HepG2 (cell line): ENCODE results near the gene PODN. TPM values are rescaled to one million over a fixed set of nuclear protein-coding genes. Genes with fewer than 3 reads are reported as not detected.

Source experiments
- AHR ChIP-seq: IDR thresholded peaks from 2 replicates; pipeline ENCODE4 v1.6.1; 2018; ENCODE audit warnings: missing genetic modification reagents, missing compliant biosample characterization
- BHLHE40 ChIP-seq: IDR thresholded peaks from 2 replicates; pipeline ENCODE4 v1.6.1; 2011; ENCODE audit warnings: low read length, improper control_type of control experiment
- KAT7 ChIP-seq: IDR thresholded peaks from 2 replicates; pipeline ENCODE4 v1.6.1; 2018; ENCODE audit warnings: borderline replicate concordance, missing compliant biosample characterization
- KMT2A ChIP-seq: sonication (generic); formaldehyde crosslinking; IDR thresholded peaks from 2 replicates; pipeline ENCODE4 v1.4.0; 2020; ENCODE audit warnings: missing genetic modification reagents
- LCORL ChIP-seq, 2 experiments: fragments of 450-650 bp in 1 of 2; sonication (generic) in 1 of 2; formaldehyde crosslinking in 1 of 2; IDR thresholded peaks; 2 replicates each; pipeline versions ENCODE4 v1.5.0 to v1.6.1; 2017 to 2020; ENCODE audit warnings: antibody characterized with exemption in 1 of 2, missing genetic modification reagents in 1 of 2
- NPAS2 ChIP-seq: sonication (generic); formaldehyde crosslinking; IDR thresholded peaks from 2 replicates; pipeline ENCODE4 v1.8.0; 2022; ENCODE audit warnings: mild to moderate bottlenecking, missing genetic modification reagents, borderline replicate concordance
- TBX2 ChIP-seq: sonication (generic); formaldehyde crosslinking; IDR thresholded peaks from 2 replicates; pipeline ENCODE4 v1.5.0; 2020; ENCODE audit warnings: missing genetic modification reagents, mild to moderate bottlenecking, borderline replicate concordance
- ZC3H13 ChIP-seq: sonication (generic); formaldehyde crosslinking; IDR thresholded peaks from 2 replicates; pipeline ENCODE4 v1.8.1; 2023; ENCODE audit warnings: mild to moderate bottlenecking, missing genetic modification reagents, moderate library complexity
- ZNF383 ChIP-seq: sonication (generic); formaldehyde crosslinking; IDR thresholded peaks from 2 replicates; pipeline ENCODE4 v1.4.0; 2020; ENCODE audit warnings: missing genetic modification reagents, mild to moderate bottlenecking, borderline replicate concordance
- ZNF430 ChIP-seq: sonication (generic); formaldehyde crosslinking; IDR thresholded peaks from 2 replicates; pipeline ENCODE4 v1.9.0; 2021; ENCODE audit warnings: mild to moderate bottlenecking, missing genetic modification reagents
- ZNF552 ChIP-seq: sonication (generic); formaldehyde crosslinking; IDR thresholded peaks from 2 replicates; pipeline ENCODE4 v1.9.0; 2022; ENCODE audit warnings: missing genetic modification reagents, mild to moderate bottlenecking, borderline replicate concordance
- polyA plus RNA-seq, 8 experiments: library from polyadenylated mRNA; depleted of rRNA in 3 of 8; stranded (reverse) in 7 of 8; unstranded in 1 of 8; fragments of >200 nt; fragmentation: Illumina TruSeq in 4 of 8; extraction: Trizol in 4 of 8; gene quantifications; 2 replicates each; pipeline versions ENCODE4 v1.2.1 to v1.2.3, GENCODE V29; 2011 to 2016; ENCODE audit warnings: low read depth in 4 of 8, missing spikeins in 1 of 8, mixed read lengths in 1 of 8; ENCODE audit not compliant: insufficient read depth in 1 of 8
- total RNA-seq, 5 experiments: library from RNA; depleted of rRNA; stranded (reverse); fragments of >200 nt; fragmentation: Illumina TruSeq; extraction: Trizol; gene quantifications; 2 replicates each; pipeline ENCODE4 v1.2.3, GENCODE V29; 2016; ENCODE audit warnings: low read depth in 1 of 5
- TF ChIP-seq, protein P1 (sequence below): sonication (generic); formaldehyde crosslinking; IDR thresholded peaks from 2 replicates; pipeline ENCODE4 v1.9.0; 2021; ENCODE audit warnings: missing genetic modification reagents, borderline replicate concordance
- TF ChIP-seq, protein P2 (sequence below): sonication (generic); formaldehyde crosslinking; IDR thresholded peaks from 2 replicates; pipeline ENCODE4 v1.9.0; 2022; ENCODE audit warnings: low read depth, missing genetic modification reagents
- TF ChIP-seq, protein P3 (sequence below): IDR thresholded peaks from 2 replicates; pipeline ENCODE4 v1.6.1; 2016
- TF ChIP-seq, protein P4 (sequence below): sonication (generic); formaldehyde crosslinking; IDR thresholded peaks from 2 replicates; pipeline ENCODE4 v1.4.0; 2020; ENCODE audit warnings: mild to moderate bottlenecking, missing genetic modification reagents
- TF ChIP-seq, protein P5 (sequence below): sonication (generic); formaldehyde crosslinking; IDR thresholded peaks from 2 replicates; pipeline ENCODE4 v1.5.1; 2020; ENCODE audit warnings: missing genetic modification reagents, mild to moderate bottlenecking, borderline replicate concordance
- TF ChIP-seq, protein P6 (sequence below): sonication (generic); formaldehyde crosslinking; IDR thresholded peaks from 2 replicates; pipeline ENCODE4 v1.4.0; 2020; ENCODE audit warnings: mild to moderate bottlenecking, low read depth, missing genetic modification reagents
- TF ChIP-seq, protein P7 (sequence below): IDR thresholded peaks from 2 replicates; pipeline ENCODE4 v1.6.1; 2018; ENCODE audit warnings: missing genetic modification reagents

The PODN gene
- total and polyA plus RNA-seq, 2 of the 13 experiments (the other 11 are each of a cell fraction or from before 2014, with no cell fraction given): 0.13 TPM; not detected in 1

DNA sequence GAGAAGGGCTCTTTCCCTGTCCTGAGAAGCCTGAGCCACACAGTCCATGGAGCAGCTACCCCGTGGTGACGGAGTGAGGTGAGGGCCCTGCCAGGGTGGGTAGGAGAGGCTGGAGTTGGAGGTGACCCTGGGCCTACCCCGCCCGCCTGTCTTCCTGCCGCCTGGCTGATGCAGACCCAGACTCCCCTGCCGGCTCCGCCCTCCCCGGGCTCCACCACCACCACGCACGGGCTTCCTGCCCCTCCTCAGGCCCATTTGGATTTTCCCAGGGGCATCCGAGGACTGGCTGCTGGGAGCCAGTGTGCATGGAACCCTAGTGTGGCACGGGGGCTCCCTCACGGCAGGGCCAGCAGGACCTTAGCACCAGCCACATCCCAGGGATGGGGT is 32.5 kb downstream of the PODN start (continued):
- TF ChIP-seq, protein P1, sequence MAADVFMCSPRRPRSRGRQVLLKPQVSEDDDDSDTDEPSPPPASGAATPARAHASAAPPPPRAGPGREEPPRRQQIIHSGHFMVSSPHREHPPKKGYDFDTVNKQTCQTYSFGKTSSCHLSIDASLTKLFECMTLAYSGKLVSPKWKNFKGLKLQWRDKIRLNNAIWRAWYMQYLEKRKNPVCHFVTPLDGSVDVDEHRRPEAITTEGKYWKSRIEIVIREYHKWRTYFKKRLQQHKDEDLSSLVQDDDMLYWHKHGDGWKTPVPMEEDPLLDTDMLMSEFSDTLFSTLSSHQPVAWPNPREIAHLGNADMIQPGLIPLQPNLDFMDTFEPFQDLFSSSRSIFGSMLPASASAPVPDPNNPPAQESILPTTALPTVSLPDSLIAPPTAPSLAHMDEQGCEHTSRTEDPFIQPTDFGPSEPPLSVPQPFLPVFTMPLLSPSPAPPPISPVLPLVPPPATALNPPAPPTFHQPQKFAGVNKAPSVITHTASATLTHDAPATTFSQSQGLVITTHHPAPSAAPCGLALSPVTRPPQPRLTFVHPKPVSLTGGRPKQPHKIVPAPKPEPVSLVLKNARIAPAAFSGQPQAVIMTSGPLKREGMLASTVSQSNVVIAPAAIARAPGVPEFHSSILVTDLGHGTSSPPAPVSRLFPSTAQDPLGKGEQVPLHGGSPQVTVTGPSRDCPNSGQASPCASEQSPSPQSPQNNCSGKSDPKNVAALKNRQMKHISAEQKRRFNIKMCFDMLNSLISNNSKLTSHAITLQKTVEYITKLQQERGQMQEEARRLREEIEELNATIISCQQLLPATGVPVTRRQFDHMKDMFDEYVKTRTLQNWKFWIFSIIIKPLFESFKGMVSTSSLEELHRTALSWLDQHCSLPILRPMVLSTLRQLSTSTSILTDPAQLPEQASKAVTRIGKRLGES (CRISPR knock-in tag): no peak
- TF ChIP-seq, protein P2, sequence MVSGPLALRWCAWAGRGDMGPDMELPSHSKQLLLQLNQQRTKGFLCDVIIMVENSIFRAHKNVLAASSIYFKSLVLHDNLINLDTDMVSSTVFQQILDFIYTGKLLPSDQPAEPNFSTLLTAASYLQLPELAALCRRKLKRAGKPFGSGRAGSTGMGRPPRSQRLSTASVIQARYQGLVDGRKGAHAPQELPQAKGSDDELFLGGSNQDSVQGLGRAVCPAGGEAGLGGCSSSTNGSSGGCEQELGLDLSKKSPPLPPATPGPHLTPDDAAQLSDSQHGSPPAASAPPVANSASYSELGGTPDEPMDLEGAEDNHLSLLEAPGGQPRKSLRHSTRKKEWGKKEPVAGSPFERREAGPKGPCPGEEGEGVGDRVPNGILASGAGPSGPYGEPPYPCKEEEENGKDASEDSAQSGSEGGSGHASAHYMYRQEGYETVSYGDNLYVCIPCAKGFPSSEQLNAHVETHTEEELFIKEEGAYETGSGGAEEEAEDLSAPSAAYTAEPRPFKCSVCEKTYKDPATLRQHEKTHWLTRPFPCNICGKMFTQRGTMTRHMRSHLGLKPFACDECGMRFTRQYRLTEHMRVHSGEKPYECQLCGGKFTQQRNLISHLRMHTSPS: 0 out of 2 replicates have a peak, but pooled peaks have one; percentile 32
- TF ChIP-seq, protein P3, sequence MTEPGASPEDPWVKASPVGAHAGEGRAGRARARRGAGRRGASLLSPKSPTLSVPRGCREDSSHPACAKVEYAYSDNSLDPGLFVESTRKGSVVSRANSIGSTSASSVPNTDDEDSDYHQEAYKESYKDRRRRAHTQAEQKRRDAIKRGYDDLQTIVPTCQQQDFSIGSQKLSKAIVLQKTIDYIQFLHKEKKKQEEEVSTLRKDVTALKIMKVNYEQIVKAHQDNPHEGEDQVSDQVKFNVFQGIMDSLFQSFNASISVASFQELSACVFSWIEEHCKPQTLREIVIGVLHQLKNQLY (CRISPR knock-in tag): no peak
- TF ChIP-seq NPAS2 (no peak), ZNF552 (CRISPR knock-in tag) (no peak), LCORL (IDR thresholded peaks at IDR 0.05) (no peak), LCORL (CRISPR knock-in tag; IDR thresholded peaks at IDR 0.05) (0 out of 2 replicates have a peak, but pooled peaks have one; percentile 30), ZNF383 (CRISPR knock-in tag) (no peak), TBX2 (0 out of 2 replicates have a peak, but pooled peaks have one; percentile 7), KAT7 (CRISPR knock-in tag) (no peak), ZNF430 (CRISPR knock-in tag) (no peak), BHLHE40 (no peak), ZC3H13 (CRISPR knock-in tag) (no peak), AHR (no peak), KMT2A (CRISPR knock-in tag) (no peak)
- TF ChIP-seq, protein P4, sequence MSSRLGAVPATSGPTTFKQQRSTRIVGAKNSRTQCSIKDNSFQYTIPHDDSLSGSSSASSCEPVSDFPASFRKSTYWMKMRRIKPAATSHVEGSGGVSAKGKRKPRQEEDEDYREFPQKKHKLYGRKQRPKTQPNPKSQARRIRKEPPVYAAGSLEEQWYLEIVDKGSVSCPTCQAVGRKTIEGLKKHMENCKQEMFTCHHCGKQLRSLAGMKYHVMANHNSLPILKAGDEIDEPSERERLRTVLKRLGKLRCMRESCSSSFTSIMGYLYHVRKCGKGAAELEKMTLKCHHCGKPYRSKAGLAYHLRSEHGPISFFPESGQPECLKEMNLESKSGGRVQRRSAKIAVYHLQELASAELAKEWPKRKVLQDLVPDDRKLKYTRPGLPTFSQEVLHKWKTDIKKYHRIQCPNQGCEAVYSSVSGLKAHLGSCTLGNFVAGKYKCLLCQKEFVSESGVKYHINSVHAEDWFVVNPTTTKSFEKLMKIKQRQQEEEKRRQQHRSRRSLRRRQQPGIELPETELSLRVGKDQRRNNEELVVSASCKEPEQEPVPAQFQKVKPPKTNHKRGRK (CRISPR knock-in tag): no peak
- TF ChIP-seq, protein P5, sequence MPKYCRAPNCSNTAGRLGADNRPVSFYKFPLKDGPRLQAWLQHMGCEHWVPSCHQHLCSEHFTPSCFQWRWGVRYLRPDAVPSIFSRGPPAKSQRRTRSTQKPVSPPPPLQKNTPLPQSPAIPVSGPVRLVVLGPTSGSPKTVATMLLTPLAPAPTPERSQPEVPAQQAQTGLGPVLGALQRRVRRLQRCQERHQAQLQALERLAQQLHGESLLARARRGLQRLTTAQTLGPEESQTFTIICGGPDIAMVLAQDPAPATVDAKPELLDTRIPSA: no peak
- TF ChIP-seq, protein P6, sequence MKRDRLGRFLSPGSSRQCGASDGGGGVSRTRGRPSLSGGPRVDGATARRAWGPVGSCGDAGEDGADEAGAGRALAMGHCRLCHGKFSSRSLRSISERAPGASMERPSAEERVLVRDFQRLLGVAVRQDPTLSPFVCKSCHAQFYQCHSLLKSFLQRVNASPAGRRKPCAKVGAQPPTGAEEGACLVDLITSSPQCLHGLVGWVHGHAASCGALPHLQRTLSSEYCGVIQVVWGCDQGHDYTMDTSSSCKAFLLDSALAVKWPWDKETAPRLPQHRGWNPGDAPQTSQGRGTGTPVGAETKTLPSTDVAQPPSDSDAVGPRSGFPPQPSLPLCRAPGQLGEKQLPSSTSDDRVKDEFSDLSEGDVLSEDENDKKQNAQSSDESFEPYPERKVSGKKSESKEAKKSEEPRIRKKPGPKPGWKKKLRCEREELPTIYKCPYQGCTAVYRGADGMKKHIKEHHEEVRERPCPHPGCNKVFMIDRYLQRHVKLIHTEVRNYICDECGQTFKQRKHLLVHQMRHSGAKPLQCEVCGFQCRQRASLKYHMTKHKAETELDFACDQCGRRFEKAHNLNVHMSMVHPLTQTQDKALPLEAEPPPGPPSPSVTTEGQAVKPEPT (CRISPR knock-in tag): no peak
- TF ChIP-seq, protein P7, sequence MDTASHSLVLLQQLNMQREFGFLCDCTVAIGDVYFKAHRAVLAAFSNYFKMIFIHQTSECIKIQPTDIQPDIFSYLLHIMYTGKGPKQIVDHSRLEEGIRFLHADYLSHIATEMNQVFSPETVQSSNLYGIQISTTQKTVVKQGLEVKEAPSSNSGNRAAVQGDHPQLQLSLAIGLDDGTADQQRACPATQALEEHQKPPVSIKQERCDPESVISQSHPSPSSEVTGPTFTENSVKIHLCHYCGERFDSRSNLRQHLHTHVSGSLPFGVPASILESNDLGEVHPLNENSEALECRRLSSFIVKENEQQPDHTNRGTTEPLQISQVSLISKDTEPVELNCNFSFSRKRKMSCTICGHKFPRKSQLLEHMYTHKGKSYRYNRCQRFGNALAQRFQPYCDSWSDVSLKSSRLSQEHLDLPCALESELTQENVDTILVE (CRISPR knock-in tag): no peak
